T-helper 2 cell treated with Interferon-gamma antibody and Interleukin-4, amounts not matched to agents 5 μg/mL and 100 μg/mL, for 36 hours (primary cell): ENCODE measurements around the gene SORCS1.

Experiments
- DNase-seq: peaks from one replicate; pipeline ENCODE4 v3.0.0; 2021; ENCODE audit warnings: low spot score
- H3K27ac Mint-ChIP-seq: one replicate; pipeline ENCODE4 v1.8.0; 2021; ENCODE audit warnings: mild to moderate bottlenecking, mixed read lengths
- H3K27me3 Mint-ChIP-seq: one replicate; pipeline ENCODE4 v1.8.0; 2021; ENCODE audit warnings: low read depth, mixed read lengths
- H3K36me3 Mint-ChIP-seq: one replicate; pipeline ENCODE4 v1.8.0; 2021; ENCODE audit warnings: low read depth, mixed read lengths
- H3K4me1 Mint-ChIP-seq: one replicate; pipeline ENCODE4 v1.8.0; 2021; ENCODE audit warnings: low read depth, mixed read lengths
- H3K4me3 Mint-ChIP-seq: one replicate; pipeline ENCODE4 v1.8.0; 2022; ENCODE audit warnings: mild to moderate bottlenecking, moderate library complexity, mixed read lengths
- H3K9me3 Mint-ChIP-seq: one replicate; pipeline ENCODE4 v1.8.0; 2021; ENCODE audit warnings: mixed read lengths

SORCS1 gene

GRCh38 chr10:106919871-106920282 is 244.6 kb downstream of the SORCS1 start:
- Mint-ChIP-seq H3K4me3 (no peak overlapping the region), H3K27ac (no peak overlapping the region), H3K36me3 (no peaks in the 10 kb centered on the region), H3K4me1 (no peaks in the 10 kb centered on the region), H3K27me3 (no peaks in the 10 kb centered on the region), H3K9me3 (peaks cover 13% of the 10 kb centered on the region)
- DNase-seq: no peak

- peaks cover 13% of the 10 kb centered on the region for H3K9me3 Mint-ChIP-seq
- no peaks in the 10 kb centered on the region for H3K4me1 Mint-ChIP-seq
- H3K4me3 Mint-ChIP-seq: no peak overlapping the region
- H3K36me3 Mint-ChIP-seq: no peaks in the 10 kb centered on the region
- no peaks in the 10 kb centered on the region for H3K27me3 Mint-ChIP-seq
- no peak for DNase-seq
- no peak overlapping the region for H3K27ac Mint-ChIP-seq
These were observed 247.0 kb downstream of the SORCS1 start for GRCh38 chr10:106917452-106918055.

DNA sequence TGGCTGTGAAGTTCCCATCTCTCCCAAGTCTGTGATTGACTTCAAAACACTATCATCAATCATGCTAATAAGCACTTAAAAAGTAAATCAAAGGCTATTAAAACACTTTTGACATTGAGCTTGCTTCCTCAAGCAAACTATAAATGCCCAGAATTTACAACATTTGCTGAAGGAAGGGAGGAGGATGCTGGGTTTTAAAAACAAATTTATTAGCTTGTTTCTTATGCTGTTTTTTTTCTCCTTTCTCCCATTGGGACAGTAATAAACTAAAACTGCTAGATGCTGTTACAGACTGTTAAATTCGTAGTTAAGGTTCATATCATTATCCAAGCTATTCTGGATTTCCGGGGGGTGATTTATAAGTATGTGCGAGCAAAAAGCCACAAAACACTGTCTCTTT is 250.5 kb downstream of the SORCS1 start:
- Mint-ChIP-seq H3K4me1 (no peaks in the 10 kb centered on the region), H3K4me3 (no peak overlapping the region), H3K36me3 (no peaks in the 10 kb centered on the region), H3K9me3 (peaks cover 9% of the 10 kb centered on the region), H3K27me3 (no peaks in the 10 kb centered on the region), H3K27ac (no peak overlapping the region)
- no peak for DNase-seq

DNA sequence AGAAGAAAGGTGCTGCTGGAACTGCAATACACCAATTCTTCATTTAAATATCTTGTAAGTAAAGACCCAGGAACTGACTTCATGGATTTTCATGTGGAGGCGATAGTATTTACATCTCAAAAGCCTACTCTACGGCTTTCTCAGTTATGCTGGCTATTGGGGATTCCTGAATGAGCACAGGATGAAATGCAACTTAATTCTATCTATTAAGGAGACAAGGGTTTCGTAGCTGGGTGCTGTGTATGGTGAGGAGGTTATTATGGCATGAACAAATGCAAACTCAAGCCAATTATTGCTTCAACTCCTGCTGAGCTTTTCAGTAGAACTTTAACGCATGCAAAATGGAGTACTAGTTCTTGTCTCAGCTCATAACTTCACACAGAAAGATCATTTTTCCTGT is 251.2 kb downstream of the SORCS1 start:
- Mint-ChIP-seq H3K27ac (no peak overlapping the region), H3K4me3 (no peak overlapping the region), H3K4me1 (no peaks in the 10 kb centered on the region), H3K36me3 (no peaks in the 10 kb centered on the region), H3K27me3 (no peaks in the 10 kb centered on the region), H3K9me3 (peaks cover 9% of the 10 kb centered on the region)
- DNase-seq: no peak

GRCh38 chr10:106911096-106911495 is 253.4 kb downstream of the SORCS1 start:
- H3K4me1 Mint-ChIP-seq: no peaks in the 10 kb centered on the region
- no peaks in the 10 kb centered on the region for H3K36me3 Mint-ChIP-seq
- peaks cover 11% of the 10 kb centered on the region for H3K9me3 Mint-ChIP-seq
- no peaks in the 10 kb centered on the region for H3K27me3 Mint-ChIP-seq
- H3K4me3 Mint-ChIP-seq: no peak overlapping the region
- DNase-seq: no peak
- no peak overlapping the region for H3K27ac Mint-ChIP-seq

DNA sequence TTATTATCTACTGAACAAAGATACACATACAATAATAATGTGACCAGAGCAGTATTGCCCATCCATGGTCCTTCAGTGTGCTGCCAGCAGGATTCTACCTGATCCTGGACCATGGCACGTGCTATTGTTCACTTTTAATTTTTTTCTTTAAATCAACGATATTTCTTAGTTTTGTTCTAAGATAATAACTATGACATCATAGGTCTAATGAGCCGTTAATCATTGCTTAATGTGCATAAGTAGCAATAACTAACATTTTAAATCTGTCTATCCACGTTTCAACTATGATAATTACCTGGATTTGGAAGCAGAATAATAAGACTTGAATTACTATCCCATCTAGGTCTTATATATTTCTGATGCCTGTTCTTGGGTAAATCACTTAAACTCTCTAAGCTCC is 253.8 kb downstream of the SORCS1 start:
- H3K9me3 Mint-ChIP-seq: peaks cover 11% of the 10 kb centered on the region
- no peak for DNase-seq
- H3K4me3 Mint-ChIP-seq: no peak overlapping the region
- no peaks in the 10 kb centered on the region for H3K4me1 Mint-ChIP-seq
- no peaks in the 10 kb centered on the region for H3K36me3 Mint-ChIP-seq
- no peak overlapping the region for H3K27ac Mint-ChIP-seq
- no peaks in the 10 kb centered on the region for H3K27me3 Mint-ChIP-seq

DNA sequence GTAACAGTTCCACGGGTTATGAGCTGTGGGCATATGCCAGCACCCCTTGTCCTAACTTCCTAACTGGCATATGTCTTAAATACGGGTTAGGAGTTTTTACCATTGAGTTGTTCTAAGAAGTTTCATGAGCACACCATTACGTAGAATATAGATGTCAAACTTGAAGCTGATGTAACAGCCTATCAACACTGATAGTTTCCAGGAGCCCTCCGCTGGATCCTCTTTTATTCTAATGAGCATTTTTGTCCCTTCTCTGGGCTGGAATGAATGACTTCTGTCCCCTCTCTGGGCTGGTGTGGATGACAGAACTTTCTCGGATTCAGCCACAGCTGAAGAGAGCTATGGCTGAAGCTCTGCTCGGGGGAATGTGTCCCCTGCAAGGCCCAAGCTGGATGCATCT is 256.3 kb downstream of the SORCS1 start:
- H3K4me3 Mint-ChIP-seq: no peak overlapping the region
- H3K4me1 Mint-ChIP-seq: no peaks in the 10 kb centered on the region
- H3K9me3 Mint-ChIP-seq: peaks cover 6% of the 10 kb centered on the region
- no peaks in the 10 kb centered on the region for H3K27me3 Mint-ChIP-seq
- no peak for DNase-seq
- no peaks in the 10 kb centered on the region for H3K36me3 Mint-ChIP-seq
- H3K27ac Mint-ChIP-seq: no peak overlapping the region

DNA sequence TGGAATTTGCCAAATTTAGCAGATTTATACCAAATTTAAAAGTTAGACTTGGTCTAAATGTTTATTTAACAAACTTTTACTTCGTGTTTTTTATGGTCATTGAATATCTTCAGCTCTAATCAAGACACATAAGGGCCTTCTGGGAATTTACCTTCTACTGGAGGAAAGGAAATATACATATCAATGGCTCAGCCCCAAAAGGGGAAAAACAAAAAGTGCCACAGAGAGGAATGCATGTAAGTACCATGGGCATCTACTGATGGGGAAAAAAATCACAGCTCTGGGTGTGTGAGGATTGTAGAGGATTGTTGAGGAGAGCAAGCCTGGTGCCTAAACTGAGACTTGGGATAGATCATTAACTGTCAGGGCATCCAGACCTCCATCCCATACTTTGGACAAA is 260.3 kb downstream of the SORCS1 start:
- Mint-ChIP-seq H3K4me1 (no peaks in the 10 kb centered on the region), H3K4me3 (no peak overlapping the region), H3K36me3 (no peaks in the 10 kb centered on the region), H3K9me3 (peaks cover 12% of the 10 kb centered on the region), H3K27me3 (no peaks in the 10 kb centered on the region), H3K27ac (no peak overlapping the region)
- no peak for DNase-seq

GRCh38 chr10:106903180-106903579 is 261.3 kb downstream of the SORCS1 start:
- no peaks in the 10 kb centered on the region for H3K27me3 Mint-ChIP-seq

DNA sequence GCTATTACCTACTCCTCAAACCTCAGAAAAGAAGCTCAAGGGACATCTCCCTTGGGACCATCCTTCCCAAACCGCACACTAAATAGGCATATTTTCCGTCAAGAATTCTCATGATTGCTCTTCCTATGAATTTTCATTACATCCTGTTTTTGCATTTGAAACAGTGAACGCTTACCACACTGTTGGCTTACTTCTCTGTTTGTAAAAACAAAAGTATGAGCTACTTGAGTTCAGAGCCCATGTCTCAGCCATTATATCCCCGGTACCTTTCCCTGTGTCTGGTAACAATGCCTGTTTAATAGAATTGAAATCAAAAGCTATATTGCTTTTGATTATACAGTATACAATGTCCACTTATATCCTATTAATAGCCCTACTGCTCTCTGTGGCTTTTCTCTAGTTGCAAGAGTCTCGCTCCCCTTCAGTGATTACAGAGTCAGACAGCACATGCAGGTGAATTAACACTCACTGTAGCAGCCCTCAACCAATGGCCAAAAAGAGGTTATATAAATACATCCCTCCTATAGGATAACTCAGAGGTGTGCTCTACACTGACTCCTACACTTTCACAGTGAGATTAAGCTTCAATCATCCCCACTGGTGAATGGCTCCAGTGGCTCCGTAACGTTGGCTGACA is 264.4 kb downstream of the SORCS1 start:
- Mint-ChIP-seq H3K27ac (no peak overlapping the region), H3K4me1 (no peaks in the 10 kb centered on the region), H3K9me3 (peaks cover 9% of the 10 kb centered on the region), H3K36me3 (no peaks in the 10 kb centered on the region), H3K4me3 (no peak overlapping the region), H3K27me3 (no peaks in the 10 kb centered on the region)
- no peak for DNase-seq

More at GRCh38 chr10:106903180-106903579, 261.3 kb downstream of the SORCS1 start:
- H3K9me3 Mint-ChIP-seq: peaks cover 15% of the 10 kb centered on the region
- no peak overlapping the region for H3K27ac Mint-ChIP-seq
- no peaks in the 10 kb centered on the region for H3K4me1 Mint-ChIP-seq
- no peaks in the 10 kb centered on the region for H3K36me3 Mint-ChIP-seq
- DNase-seq: no peak
- H3K4me3 Mint-ChIP-seq: no peak overlapping the region

DNA sequence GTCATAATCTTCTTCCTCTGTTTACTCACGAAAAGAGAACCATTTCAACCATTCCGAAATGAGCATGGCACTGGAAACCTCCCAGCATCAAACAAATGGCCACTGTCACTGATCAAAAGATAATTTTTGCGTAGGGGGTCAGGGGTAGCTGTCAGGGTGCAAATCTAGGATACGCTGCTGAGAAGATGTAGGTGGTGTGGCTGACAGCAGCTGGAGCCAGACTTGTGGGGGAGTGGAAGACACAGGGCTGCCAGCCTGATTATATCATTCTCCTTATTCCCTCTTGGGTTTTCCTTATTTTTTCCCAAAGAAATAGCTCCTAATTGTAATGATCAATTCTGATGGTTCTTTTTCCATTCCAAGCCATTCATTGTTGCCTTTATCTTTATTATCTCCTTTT is 266.1 kb downstream of the SORCS1 start:
- Mint-ChIP-seq H3K4me1 (no peaks in the 10 kb centered on the region), H3K9me3 (peaks cover 9% of the 10 kb centered on the region), H3K27ac (no peak overlapping the region), H3K4me3 (no peak overlapping the region), H3K27me3 (no peaks in the 10 kb centered on the region), H3K36me3 (no peaks in the 10 kb centered on the region)
- no peak for DNase-seq

- Mint-ChIP-seq H3K36me3 (no peaks in the 10 kb centered on the region), H3K4me1 (no peaks in the 10 kb centered on the region), H3K27ac (no peak overlapping the region), H3K27me3 (no peaks in the 10 kb centered on the region), H3K9me3 (peaks cover 9% of the 10 kb centered on the region), H3K4me3 (no peak overlapping the region)
- DNase-seq: no peak
These were observed 266.8 kb downstream of the SORCS1 start for GRCh38 chr10:106897719-106898118.

DNA sequence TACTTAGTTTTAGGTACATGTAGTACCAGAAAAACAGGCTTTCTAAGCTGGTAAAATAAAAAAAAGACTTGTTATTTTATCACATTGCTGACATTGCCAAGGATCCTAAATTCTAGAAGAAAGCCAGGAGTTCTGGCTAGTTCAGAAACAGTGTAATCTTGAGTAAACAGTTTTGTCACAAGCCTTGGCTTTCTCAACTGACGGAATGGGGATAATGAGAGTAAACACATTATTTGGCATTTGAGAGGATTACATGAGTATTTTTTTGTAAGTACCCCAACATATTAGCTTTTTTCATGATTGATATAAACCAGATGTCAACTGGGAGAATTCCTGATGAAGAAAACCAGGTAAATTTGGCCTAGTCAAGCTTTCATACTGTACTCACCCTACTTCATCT is 269.8 kb downstream of the SORCS1 start:
- H3K27ac Mint-ChIP-seq: no peak overlapping the region
- H3K4me3 Mint-ChIP-seq: no peak overlapping the region
- no peaks in the 10 kb centered on the region for H3K4me1 Mint-ChIP-seq
- H3K36me3 Mint-ChIP-seq: no peaks in the 10 kb centered on the region
- peaks cover 18% of the 10 kb centered on the region for H3K9me3 Mint-ChIP-seq
- H3K27me3 Mint-ChIP-seq: no peaks in the 10 kb centered on the region
- DNase-seq: no peak

GRCh38 chr10:106877574-106877973 is 286.9 kb downstream of the SORCS1 start:
- H3K4me3 Mint-ChIP-seq: no peak overlapping the region
- no peak for DNase-seq
- no peak overlapping the region for H3K27ac Mint-ChIP-seq
- no peaks in the 10 kb centered on the region for H3K36me3 Mint-ChIP-seq
- H3K4me1 Mint-ChIP-seq: no peaks in the 10 kb centered on the region
- H3K27me3 Mint-ChIP-seq: no peaks in the 10 kb centered on the region
- H3K9me3 Mint-ChIP-seq: peaks cover 3% of the 10 kb centered on the region

GRCh38 chr10:106874604-106874889 is 290.0 kb downstream of the SORCS1 start:
- H3K27ac Mint-ChIP-seq: no peak overlapping the region
- no peaks in the 10 kb centered on the region for H3K4me1 Mint-ChIP-seq
- H3K4me3 Mint-ChIP-seq: no peak overlapping the region
- no peaks in the 10 kb centered on the region for H3K36me3 Mint-ChIP-seq
- DNase-seq: no peak
- peaks cover 9% of the 10 kb centered on the region for H3K9me3 Mint-ChIP-seq
- H3K27me3 Mint-ChIP-seq: no peaks in the 10 kb centered on the region
